Adrenal gland (tissue), 5 donors: Measurements from ENCODE around the gene KLB.

ENCODE experiments used
- CTCF ChIP-seq, 6 experiments: fragments of 450-650 bp in 4 of 6; fragments of 200-600 bp in 2 of 6; sonication (generic) in 1 of 6; IDR thresholded peaks; 1 replicate in 5 of 6; 2 replicates in 1 of 6; pipeline versions ENCODE4 v1.5.1 to v1.8.0; 2016 to 2021; ENCODE audit warnings: antibody characterized with exemption in 6 of 6, mild to moderate bottlenecking in 2 of 6, moderate library complexity in 1 of 6
- POLR2A ChIP-seq, 2 donors: fragments of 450-650 bp; IDR thresholded peaks; one replicate each; pipeline ENCODE4 v1.6.1; 2017; ENCODE audit warnings: antibody characterized with exemption in 2 of 2, mild to moderate bottlenecking in 2 of 2, moderate library complexity in 1 of 2
- donor health status: DM: no; HTN: no; CAD: no.

- TF ChIP-seq CTCF (IDR thresholded peaks at IDR 0.05): no peak
- no peak for TF ChIP-seq POLR2A (IDR thresholded peaks at IDR 0.05)
Measured at GRCh38 chr4:39455486-39455885, 48.8 kb downstream of the KLB start.
